22Rv1 (cell line): Measurements from ENCODE around the gene MRPL55.

Experiments
- CTCF ChIP-seq: fragments of 450-650 bp; IDR thresholded peaks from 2 replicates; pipeline ENCODE4 v1.5.1; 2017; ENCODE audit warnings: mild to moderate bottlenecking
- ZFX ChIP-seq: fragments of 450-650 bp; IDR thresholded peaks from 2 replicates; pipeline ENCODE4 v1.6.1; 2017; ENCODE audit warnings: antibody characterized with exemption, borderline replicate concordance

GRCh38 chr1:228154021-228154669, 45.0 kb upstream of the MRPL55 start:
- TF ChIP-seq CTCF (no peak), ZFX (no peak)
